ENCODE measurements around the gene SPRY4.
"Not testable (repeated sequence)": the region's sequence is repeated elsewhere in the genome, so short reads cannot be mapped to it uniquely, and the experiment has no call there.

SPRY4 gene

DNA sequence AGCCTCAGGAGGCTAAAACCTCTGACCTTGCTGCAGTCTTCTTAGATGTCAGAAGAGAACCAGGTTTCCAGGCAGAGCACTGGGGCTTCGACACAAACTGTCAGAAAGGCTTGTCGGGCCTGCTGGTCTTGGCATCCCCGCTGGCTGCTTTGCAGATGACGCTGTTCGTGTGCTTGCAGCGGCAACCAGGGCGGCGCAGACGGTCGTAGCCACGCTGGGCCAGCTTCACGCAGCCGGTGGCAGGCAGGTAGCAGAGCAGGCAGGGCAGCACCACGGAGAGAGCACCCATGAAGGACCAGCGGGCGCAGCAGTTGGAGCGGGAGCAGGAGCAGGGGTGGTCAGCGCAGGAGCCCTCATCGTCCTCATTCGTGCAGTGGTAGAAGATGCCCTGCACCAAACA is 10.7 kb downstream of the SPRY4 start:
- DNase-seq = no peak

- no peak for DNase-seq
Observed at GRCh38 chr5:142313682-142314081, 11.1 kb downstream of the SPRY4 start.

- DNase-seq = no peak
Observed at GRCh38 chr5:142313275-142313674, 11.5 kb downstream of the SPRY4 start.

DNA sequence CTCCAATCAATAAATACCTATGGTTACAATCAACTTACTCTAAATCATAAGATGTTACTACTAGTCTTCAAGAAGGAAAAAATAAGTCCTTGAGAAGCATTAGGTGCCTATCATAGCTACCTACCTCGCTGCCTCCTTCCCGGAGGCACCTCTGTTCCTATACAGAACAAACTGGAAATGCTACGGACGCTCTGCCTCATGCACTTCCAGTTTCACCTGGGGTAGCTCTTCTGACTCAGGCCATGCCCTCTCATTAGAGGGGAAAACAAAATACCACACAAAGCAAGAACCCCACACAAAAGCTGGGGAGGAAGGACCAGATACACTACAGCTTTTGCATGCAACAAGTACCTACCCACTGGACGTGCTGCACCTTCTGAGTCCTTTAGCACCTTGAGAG is 12.4 kb downstream of the SPRY4 start:
- no peak for DNase-seq

DNA sequence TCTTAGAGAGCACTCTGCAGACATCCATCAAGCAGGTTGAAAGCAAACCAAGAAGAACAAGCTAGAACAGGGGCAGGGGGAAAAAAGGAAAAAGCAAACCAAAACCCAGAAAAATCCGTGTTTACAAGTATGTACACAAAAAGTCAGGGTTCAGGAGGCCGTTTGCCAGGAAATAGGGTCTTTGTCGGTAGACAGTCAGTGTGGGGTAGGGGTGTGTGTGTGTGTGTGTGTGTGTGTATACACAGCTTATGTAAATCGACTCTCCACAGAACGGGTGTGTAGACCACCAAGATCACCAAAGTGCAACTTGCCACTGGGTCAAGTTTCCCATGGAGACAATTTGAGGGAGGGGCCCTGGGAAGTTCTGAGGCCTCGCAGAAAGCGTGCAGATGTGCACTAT is 13.1 kb downstream of the SPRY4 start:
- DNase-seq = no peak

DNA sequence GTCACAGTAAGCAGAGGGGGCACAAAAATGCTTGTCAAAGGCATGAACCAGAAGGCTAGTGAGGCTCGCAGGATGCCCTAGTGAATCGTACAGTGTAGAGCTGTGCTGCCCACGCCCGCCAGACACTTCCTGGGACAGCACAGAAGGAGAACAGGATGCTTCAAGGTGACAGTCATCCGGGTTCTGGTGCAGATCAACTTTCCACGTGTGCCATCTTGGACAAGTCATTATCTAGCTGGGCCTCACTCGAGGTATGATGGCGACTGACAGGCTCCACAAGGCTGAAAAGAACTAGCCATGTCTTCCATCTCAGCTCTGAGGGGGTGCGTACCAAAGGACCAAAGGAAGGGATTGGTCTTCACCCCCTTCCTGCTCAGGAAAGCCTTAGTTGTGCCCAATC is 14.0 kb downstream of the SPRY4 start:
- no peak for DNase-seq

GRCh38 chr5:142309747-142310318 is 15.0 kb downstream of the SPRY4 start:
- no peak for DNase-seq

DNA sequence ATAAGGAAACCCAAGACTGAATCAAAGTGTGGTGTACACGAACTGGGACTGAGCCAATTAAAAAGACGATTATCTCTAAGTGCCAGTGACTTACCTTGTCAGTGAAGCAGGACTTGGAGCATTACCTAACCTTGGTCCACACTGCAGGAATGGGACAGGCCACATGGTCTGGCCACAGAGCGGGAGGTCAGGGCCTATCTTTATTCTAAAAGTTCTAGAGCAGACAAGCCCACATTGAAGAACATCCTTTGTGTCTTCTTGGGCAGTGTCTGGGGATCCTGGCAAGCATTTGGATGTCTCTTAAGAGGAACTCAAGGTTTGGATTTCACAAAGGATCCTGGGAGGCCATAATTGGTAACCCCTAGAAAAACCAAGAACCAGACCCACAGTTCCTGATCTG is 16.5 kb downstream of the SPRY4 start:
- no peak for DNase-seq

DNA sequence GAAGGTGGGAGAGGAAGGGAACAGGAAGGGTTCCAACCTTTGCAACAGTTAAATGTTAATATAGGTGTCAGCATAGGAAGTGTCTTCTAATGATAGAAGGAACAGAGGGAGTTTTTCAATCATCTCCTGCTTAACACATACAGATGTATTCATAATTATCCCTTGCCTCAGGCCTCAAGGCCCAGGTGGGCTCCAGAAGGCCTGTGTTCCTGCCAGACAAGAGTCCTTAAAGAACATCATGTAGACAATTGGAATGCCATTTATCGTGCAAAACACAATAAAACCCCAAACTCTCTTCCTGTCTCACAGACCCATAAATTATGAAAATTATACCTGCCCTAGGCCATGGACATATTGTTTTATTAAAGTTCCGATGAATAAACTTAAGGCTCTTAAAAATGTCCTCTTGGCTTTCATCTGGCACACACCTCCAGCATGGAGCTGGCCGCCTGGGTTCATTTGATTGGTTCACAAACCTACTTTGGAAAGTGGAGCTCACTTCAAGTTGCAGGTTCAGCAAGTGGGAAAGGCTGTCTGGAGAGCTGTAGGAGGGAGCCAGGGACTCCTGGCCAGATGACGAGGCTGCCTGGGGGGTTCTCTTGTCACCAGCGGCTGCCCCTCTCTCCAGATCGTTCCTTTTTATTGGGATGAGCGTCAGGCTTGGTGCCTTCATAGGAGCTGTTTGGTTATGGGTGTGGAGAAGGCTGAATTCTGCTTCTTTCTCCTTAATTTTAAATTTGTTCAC is 17.5 kb downstream of the SPRY4 start:
- no peak for DNase-seq

DNA sequence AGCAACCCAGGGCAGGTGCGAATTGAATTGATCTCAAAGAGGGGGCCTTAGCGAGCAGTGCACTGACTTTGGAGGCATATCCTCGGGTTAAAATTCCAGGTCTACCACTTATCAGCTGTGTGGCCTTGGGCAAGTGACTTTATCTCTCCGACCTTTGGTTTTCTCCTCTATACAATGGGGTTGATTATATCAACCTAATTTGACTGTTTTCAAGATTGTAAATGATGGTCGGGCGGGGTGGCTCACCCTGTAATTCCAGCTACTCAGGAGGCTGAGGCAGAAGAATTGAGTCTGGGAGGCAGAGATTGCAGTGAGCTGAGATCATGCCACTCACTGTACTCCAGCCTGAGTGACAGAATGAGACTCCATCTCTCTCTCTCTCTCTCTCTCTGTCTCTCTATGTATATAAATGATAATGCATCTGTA is 18.7 kb downstream of the SPRY4 start:
- DNase-seq = no peak

DNA sequence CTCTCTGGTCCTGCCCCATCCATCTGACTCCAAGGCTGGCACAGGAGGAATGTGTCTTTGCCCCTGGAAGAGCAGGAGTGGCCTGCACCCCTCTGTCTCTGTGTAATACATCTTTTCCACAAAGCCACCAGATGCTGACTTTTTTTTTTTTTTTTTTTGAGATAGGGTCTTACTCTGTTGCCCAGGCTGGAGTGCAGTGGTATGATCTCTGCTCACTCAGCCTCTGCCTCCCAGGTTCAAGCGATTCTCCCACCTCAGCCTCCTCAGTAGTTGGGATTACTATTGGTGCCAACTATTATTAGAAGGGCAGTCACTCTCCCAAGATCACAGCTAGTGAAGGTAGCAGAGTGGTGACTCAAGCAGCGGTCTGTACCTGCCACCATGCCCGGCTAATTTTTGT is 19.6 kb downstream of the SPRY4 start:
- no peak for DNase-seq

- no peak for DNase-seq
Observed at GRCh38 chr5:142304013-142304701, 20.7 kb downstream of the SPRY4 start.

- no peak for DNase-seq
Observed at GRCh38 chr5:142303565-142303964, 21.3 kb downstream of the SPRY4 start.

DNA sequence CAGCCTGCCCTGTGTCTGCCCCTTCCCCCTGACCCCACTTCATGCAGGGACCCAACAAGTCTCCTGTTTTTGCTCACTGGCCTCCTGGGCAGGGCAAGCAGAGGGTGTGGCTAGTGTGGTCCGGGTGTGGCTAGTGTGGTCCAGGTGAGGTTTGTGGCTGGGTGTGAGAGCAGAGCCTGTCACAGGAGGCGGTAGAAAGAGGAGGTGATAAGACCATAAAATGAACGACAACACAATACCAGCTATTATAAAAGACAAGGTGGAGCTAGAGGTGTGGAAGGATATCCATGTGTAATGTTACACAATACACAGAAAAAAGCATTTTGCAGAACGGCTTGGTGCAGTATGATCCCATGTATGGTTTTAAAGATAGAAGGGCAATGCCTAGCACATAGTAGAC is 23.3 kb downstream of the SPRY4 start:
- no peak for DNase-seq

DNA sequence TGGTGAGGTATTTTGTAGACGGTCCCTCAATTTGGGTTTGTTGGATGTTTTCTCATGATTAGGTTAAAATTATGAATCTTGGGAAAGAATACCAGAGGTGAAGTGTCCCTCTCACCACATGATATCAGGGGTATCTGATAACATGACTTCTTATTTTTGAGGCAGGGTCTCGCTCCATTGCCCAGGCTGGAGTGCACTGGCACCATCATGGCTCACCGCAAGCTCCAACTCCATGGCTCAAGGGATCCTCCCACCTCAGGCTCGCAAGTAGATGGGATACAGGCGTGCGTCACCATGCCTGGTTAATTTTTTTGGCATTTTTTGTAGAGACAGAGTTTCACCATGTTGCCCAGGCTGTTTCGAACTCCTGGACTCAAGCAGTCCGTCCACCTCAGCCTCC is 24.1 kb downstream of the SPRY4 start:
- DNase-seq = no peak

DNA sequence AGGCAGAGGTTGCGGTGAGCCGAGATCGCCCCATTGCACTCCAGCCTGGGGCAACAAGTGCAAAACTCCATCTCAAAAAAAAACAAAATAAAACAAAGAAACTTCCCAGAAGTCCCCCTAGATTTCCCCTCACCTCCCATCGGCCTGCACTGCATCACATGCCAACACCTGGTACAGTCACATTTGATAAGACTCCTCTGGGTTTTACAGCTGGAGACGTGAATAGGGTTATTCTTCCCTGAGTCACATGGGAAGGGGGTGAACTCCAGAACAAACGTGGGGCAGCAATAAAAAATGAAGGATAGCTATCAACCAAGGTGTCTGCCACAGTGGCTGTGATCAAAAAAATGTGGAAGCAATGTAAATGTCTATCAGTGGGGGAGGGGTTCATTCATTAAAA is 26.0 kb downstream of the SPRY4 start:
- DNase-seq = no peak

- not testable (repeated sequence) for DNase-seq
Observed at GRCh38 chr5:142297786-142298185, 27.0 kb downstream of the SPRY4 start.

DNA sequence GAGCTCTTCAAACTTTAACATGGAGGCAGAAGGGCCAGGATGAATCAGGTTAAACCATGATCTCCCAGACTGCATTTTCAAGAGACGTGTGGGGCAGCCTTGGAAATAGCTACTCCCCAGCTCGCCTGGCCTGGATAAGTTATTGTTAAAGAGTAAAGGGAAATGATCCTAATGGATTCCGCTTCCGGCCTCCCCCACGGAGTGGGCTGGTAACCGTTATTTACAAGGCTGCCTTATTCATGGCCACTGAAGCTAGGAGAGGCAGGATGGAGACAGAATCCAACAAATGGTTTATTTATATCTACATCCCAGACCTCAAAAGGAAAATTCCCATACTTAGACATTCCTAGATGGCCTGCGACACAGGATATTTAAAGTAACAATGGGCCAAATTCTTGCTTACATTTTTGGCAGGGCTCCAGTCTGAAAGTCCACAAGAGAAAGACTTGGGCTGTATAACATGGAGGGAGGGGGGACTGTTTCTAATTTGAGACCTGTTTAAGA is 27.9 kb downstream of the SPRY4 start:
- DNase-seq = no peak

GRCh38 chr5:142295960-142296860 is 28.6 kb downstream of the SPRY4 start:
- DNase-seq = no peak

- no peak for DNase-seq
Observed at GRCh38 chr5:142295084-142295758, 29.6 kb downstream of the SPRY4 start.

DNA sequence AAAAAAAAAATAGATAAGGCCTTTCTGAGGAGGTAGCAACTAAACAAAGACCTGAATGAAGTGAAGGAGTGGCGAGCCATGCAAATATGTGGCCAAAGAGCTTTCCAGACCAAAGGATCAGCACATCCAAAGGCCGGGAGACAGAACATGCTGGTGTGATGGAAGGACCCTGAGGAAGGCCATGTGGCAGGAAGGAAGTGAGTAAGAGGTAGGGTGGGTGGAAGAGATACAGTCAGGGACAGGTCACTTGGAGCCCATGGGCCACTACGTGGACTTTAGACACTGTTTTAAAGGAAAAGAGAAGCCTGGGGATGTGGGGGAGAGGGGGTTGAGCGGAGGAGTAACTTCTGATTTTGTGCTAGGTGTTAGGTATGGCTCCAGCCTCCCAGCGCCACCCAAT is 31.3 kb downstream of the SPRY4 start:
- DNase-seq = no peak

DNA sequence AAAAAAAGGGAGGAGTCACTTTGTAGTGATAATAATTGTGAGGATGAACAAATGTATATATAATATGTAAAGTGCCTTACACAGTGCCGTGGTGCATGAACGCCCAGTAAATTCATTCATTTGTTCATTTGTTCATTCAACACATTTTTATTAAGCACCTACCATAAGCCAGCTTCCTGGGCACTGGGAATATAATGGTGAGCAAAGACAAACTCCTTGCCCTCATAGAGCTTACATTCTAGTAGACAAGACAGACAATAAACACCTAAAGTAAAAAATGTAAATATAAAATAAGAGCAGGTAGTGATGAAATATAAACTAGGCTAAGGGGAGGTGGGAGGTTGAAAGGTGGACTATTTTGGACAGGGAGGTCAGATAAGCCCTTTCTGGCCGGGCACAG is 32.0 kb downstream of the SPRY4 start:
- DNase-seq = no peak

DNA sequence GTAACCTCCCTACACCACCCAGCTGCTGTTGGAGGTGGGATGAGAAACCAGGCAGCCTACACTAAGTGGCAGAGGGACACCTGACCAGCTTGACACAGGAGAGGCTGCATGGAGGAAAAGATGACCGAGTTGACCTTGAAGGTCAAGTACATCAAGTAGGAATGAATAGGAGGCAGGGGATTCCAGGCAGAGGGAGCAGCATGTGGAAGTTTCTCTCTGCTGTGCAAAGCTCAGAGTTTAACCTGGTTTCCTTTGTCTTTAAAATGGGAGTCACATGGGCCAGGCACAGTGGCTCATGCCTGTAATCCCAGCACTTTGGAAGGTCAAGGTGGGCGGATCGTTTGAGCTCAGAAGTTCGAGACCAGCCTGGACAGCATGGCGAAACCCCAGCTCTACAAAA is 32.6 kb downstream of the SPRY4 start:
- DNase-seq = no peak
